CD4-positive, alpha-beta T cell treated with Interleukin-6 at 100 ng/mL for 8 hours (primary cell): Measurements from ENCODE around the gene KIAA1671.
A peak's percentile ranks its signal among the peaks of the same experiment; 100 is the strongest.
"Not testable (repeated sequence)": the region's sequence is repeated elsewhere in the genome, so short reads cannot be mapped to it uniquely, and the experiment has no call there.

ENCODE experiments used
- DNase-seq: peaks from one replicate; pipeline ENCODE4 v3.0.0-alpha.2; 2020; ENCODE audit warnings: mixed read lengths, low spot score

KIAA1671 gene

GRCh38 chr22:25200967-25201366 is 248.5 kb downstream of the KIAA1671 start:
- DNase-seq: no peak

- DNase-seq: no peak
Measured at GRCh38 chr22:25201557-25202273, 249.2 kb downstream of the KIAA1671 start.

- DNase-seq: peak; percentile 44
Measured at GRCh38 chr22:25202290-25202921, 249.9 kb downstream of the KIAA1671 start.

GRCh38 chr22:25203082-25203481 is 250.6 kb downstream of the KIAA1671 start:
- DNase-seq: no peak

- DNase-seq: not testable (repeated sequence)
Measured at GRCh38 chr22:25204547-25204946, 252.0 kb downstream of the KIAA1671 start.

- no peak for DNase-seq
Measured at GRCh38 chr22:25205847-25206246, 253.3 kb downstream of the KIAA1671 start.

- DNase-seq: no peak
Measured at GRCh38 chr22:25206998-25207397, 254.5 kb downstream of the KIAA1671 start.

GRCh38 chr22:25207553-25208157 is 255.1 kb downstream of the KIAA1671 start:
- DNase-seq: no peak

- no peak for DNase-seq
Measured at GRCh38 chr22:25208328-25208727, 255.8 kb downstream of the KIAA1671 start.

- DNase-seq: no peak
Measured at GRCh38 chr22:25208743-25209505, 256.4 kb downstream of the KIAA1671 start.

- no peak for DNase-seq
Measured at GRCh38 chr22:25210793-25211192, 258.3 kb downstream of the KIAA1671 start.

GRCh38 chr22:25212337-25212736 is 259.8 kb downstream of the KIAA1671 start:
- DNase-seq: no peak

- no peak for DNase-seq
Measured at GRCh38 chr22:25213221-25213620, 260.7 kb downstream of the KIAA1671 start.

GRCh38 chr22:25216230-25216629 is 263.7 kb downstream of the KIAA1671 start:
- no peak for DNase-seq

- DNase-seq: no peak
Measured at GRCh38 chr22:25219211-25219689, 266.7 kb downstream of the KIAA1671 start, which contains the start of gene CRYBB2. Gene CRYBB2 (plus strand): TSS chr22:25219639. CDS start chr22:25221430, 1,791 bp downstream.

GRCh38 chr22:25219948-25220442 is 267.5 kb downstream of the KIAA1671 start:
- no peak for DNase-seq

GRCh38 chr22:25221790-25222189 is 269.3 kb downstream of the KIAA1671 start:
- DNase-seq: no peak

GRCh38 chr22:25223269-25223850 is 270.8 kb downstream of the KIAA1671 start:
- no peak for DNase-seq

- no peak for DNase-seq
Measured at GRCh38 chr22:25228822-25229221, 276.3 kb downstream of the KIAA1671 start.

- not testable (repeated sequence) for DNase-seq
Measured at GRCh38 chr22:25230760-25231159, 278.2 kb downstream of the KIAA1671 start.

- DNase-seq: no peak
Measured at GRCh38 chr22:25232301-25232700, 279.8 kb downstream of the KIAA1671 start.

GRCh38 chr22:25233706-25234105 is 281.2 kb downstream of the KIAA1671 start:
- not testable (repeated sequence) for DNase-seq
